K562 (cell line): Measurements from ENCODE around the gene RPS17.

ENCODE experiments used
- CREB1 ChIP-seq, 2 experiments: sonication (generic) in 1 of 2; formaldehyde crosslinking in 1 of 2; IDR thresholded peaks; 2 replicates each; pipeline versions ENCODE4 v1.6.1 to v1.8.0; 2012 to 2022; ENCODE audit warnings: inconsistent platforms in 1 of 2, mild to moderate bottlenecking in 1 of 2, missing genetic modification reagents in 1 of 2, moderate library complexity in 1 of 2
- CTCF ChIP-seq, 3 experiments: IDR thresholded peaks in 2 of 3; conservative IDR thresholded peaks in 1 of 3; 2 replicates each; pipeline ENCODE4 v1.5.1; 2011 to 2012; ENCODE audit warnings: low read length in 3 of 3, mild to moderate bottlenecking in 3 of 3, control low read depth in 2 of 3, improper control_type of control experiment in 1 of 3, inconsistent platforms in 1 of 3, low read depth in 1 of 3, mixed read lengths in 1 of 3, moderate library complexity in 1 of 3; ENCODE audit not compliant: insufficient read depth in 2 of 3
- GTF2F1 ChIP-seq: IDR thresholded peaks from 2 replicates; pipeline ENCODE4 v1.6.1; 2011; ENCODE audit warnings: low read depth, low read length, improper control_type of control experiment
- SPI1 ChIP-seq: IDR thresholded peaks from 2 replicates; pipeline ENCODE4 v1.6.1; 2011; ENCODE audit warnings: low read depth, low read length, control low read depth, borderline replicate concordance
- TAF1 ChIP-seq: IDR thresholded peaks from 2 replicates; pipeline ENCODE4 v1.6.1; 2011; ENCODE audit warnings: mild to moderate bottlenecking, low read length, moderate library complexity; ENCODE audit not compliant: insufficient read depth, control insufficient read depth, severe bottlenecking; ENCODE audit errors: extremely low read depth
- TCF7 ChIP-seq: sonication (generic); IDR thresholded peaks from 2 replicates; pipeline ENCODE4 v1.6.1; 2016; ENCODE audit warnings: antibody characterized with exemption, borderline replicate concordance
- TF ChIP-seq, protein P1 (sequence below): sonication (generic); formaldehyde crosslinking; IDR thresholded peaks from 2 replicates; pipeline ENCODE4 v1.8.1; 2022; ENCODE audit warnings: missing genetic modification reagents
- TF ChIP-seq, protein P2 (sequence below): fragments of 250-450 bp; sonication (Bioruptor Pico); IDR thresholded peaks from 2 replicates; pipeline ENCODE4 v1.8.0; 2021; ENCODE audit warnings: borderline replicate concordance, mild to moderate bottlenecking, moderate library complexity; ENCODE audit not compliant: poor library complexity, severe bottlenecking
- TF ChIP-seq, protein P3 (sequence below): fragments of 450-650 bp; formaldehyde crosslinking; conservative IDR thresholded peaks from 2 replicates; pipeline ENCODE4 v1.4.0; 2022; ENCODE audit warnings: mild to moderate bottlenecking, missing genetic modification characterization

GRCh38 chr15:82545478-82545877 is 5.2 kb upstream of the RPS17 start:
- TF ChIP-seq CREB1 (IDR thresholded peaks at IDR 0.05) (no peak), CREB1 (CRISPR knock-in tag; IDR thresholded peaks at IDR 0.05) (no peak), TAF1 (no peak), CTCF (IDR thresholded peaks at IDR 0.05 in 2 of 3, conservative IDR thresholded peaks at IDR 0.05 in 1 of 3; ENCODE audit: insufficient read depth in 2 of 3, low read depth in 1 of 3, low read length in 3 of 3) (no peak), GTF2F1 (no peak), TCF7 (no peak), SPI1 (no peak)
- TF ChIP-seq, protein P1, sequence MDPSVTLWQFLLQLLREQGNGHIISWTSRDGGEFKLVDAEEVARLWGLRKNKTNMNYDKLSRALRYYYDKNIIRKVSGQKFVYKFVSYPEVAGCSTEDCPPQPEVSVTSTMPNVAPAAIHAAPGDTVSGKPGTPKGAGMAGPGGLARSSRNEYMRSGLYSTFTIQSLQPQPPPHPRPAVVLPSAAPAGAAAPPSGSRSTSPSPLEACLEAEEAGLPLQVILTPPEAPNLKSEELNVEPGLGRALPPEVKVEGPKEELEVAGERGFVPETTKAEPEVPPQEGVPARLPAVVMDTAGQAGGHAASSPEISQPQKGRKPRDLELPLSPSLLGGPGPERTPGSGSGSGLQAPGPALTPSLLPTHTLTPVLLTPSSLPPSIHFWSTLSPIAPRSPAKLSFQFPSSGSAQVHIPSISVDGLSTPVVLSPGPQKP (CRISPR knock-in tag): no peak
- TF ChIP-seq, protein P2, sequence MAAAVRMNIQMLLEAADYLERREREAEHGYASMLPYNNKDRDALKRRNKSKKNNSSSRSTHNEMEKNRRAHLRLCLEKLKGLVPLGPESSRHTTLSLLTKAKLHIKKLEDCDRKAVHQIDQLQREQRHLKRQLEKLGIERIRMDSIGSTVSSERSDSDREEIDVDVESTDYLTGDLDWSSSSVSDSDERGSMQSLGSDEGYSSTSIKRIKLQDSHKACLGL (CRISPR knock-in tag): no peak
- TF ChIP-seq, protein P3, sequence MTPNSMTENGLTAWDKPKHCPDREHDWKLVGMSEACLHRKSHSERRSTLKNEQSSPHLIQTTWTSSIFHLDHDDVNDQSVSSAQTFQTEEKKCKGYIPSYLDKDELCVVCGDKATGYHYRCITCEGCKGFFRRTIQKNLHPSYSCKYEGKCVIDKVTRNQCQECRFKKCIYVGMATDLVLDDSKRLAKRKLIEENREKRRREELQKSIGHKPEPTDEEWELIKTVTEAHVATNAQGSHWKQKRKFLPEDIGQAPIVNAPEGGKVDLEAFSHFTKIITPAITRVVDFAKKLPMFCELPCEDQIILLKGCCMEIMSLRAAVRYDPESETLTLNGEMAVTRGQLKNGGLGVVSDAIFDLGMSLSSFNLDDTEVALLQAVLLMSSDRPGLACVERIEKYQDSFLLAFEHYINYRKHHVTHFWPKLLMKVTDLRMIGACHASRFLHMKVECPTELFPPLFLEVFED (CRISPR knock-in tag): no peak
